GM21825 (cell line): Measurements from ENCODE around the gene TRIM34.
"Not testable (repeated sequence)": the region's sequence is repeated elsewhere in the genome, so short reads cannot be mapped to it uniquely, and the experiment has no call there.

ENCODE experiments used
- ATAC-seq: cut with Tn5 transposase; IDR thresholded peaks from one replicate; pipeline ENCODE4 v1.9.1; 2021; ENCODE audit warnings: mild to moderate bottlenecking, moderate library complexity; ENCODE audit not compliant: unreplicated experiment

TRIM34 gene

DNA sequence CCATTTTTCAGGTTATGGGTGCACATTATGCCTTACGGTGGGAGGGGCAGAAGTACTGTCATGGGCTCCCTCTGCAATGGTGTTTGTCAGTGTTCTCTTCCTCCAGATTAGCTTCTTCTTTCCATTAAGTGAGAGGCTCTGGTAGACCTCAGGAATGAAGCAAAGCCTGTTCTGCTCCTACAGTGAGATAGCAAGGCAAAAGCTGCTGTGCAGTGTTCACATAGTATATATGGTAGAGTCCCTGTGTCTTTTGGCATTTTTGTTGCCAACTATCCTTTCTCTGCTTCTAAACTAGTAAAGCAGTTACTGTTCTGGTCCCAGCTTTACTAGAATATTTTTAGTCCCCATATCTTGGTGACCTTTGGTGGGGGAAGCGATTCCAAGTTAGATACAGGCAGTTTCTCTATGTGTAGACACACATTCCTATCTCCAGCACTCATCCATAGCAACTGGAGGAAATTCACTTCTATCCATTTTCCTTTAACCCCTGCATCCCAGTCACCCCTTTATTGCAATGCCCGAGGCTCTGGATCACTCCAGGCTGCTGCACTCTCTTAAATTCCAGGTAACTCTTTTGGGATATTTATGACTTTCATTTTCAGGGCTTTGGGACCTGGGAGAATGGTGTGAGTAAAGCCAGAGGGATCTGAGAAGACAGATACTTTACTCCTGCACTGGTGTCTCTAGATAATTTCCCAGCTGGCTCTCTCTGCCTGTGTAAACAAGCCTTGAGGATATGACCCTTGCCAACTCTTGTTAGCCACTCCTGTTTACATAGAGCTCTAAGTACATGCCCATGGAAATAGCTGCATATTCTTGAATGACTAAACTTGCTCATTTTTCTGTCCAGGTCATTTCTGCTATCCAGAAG, 3.9 kb upstream of the TRIM34 start:
- no peak for ATAC-seq

- no peak for ATAC-seq
Measured at GRCh38 chr11:5621580-5621979, 3.2 kb upstream of the TRIM34 start.

DNA sequence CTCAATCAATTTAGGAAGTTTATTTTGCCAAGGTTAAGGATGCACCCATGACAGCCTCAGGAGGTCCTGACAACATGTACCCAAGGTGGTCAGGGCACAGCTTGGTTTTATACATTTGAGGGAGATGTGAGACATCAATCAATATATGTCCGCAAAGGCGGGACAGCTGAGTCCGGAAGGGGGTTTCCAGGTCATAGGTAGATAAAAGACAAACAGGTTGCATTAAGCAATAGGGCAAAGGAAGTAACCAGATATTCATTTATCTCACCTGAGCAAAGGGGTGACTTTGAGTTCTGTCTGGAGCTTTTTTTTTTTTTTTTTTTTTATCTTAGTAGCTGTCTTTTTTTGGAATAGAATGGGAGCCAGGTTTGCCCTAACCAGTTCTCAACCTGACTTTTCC, 2.0 kb upstream of the TRIM34 start:
- no peak for ATAC-seq

GRCh38 chr11:5625281-5625680, 480 bp downstream of the TRIM34 start:
- no peak for ATAC-seq

GRCh38 chr11:5626196-5626595, 1.4 kb downstream of the TRIM34 start:
- no peak for ATAC-seq

DNA sequence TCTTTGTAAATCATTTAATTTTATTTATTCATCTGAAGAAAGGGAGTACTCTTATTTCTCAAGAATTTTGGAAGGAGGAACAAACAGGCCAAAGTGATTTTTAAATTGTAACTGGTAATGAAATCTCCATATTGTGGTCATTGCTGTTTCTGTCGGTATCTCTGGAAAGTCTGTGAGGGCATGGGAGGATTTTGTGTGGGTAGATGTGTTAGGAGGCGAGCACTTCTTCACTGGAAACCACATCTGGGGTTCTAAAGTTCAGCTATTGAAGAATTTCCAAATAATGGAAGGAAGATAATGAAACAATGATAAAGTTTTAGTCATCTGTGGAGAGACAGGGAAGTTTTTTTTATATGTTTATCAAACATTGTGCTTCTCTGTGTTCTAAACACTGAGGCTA, 6.6 kb downstream of the TRIM34 start:
- ATAC-seq = no peak

DNA sequence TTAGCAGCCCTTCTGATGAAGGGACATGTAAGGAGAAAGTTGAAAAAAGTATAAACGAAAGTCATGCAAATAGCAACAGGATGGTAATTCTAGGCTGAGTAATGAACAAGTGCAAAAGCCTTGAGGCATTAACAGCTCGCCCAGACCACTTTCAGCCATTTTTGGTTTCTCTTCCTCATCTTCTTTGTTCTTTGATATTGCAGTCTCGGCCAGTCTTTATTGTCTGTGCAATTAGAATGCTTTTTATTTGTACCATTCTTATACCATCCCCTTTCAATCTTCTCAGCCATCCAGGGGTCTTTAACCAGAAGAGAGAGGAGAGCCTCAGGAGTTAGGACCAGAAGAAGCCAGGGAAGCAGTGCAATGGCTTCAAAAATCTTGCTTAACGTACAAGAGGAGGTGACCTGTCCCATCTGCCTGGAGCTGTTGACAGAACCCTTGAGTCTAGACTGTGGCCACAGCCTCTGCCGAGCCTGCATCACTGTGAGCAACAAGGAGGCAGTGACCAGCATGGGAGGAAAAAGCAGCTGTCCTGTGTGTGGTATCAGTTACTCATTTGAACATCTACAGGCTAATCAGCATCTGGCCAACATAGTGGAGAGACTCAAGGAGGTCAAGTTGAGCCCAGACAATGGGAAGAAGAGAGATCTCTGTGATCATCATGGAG, 7.3 kb downstream of the TRIM34 start:
- ATAC-seq = peak; percentile 93

DNA sequence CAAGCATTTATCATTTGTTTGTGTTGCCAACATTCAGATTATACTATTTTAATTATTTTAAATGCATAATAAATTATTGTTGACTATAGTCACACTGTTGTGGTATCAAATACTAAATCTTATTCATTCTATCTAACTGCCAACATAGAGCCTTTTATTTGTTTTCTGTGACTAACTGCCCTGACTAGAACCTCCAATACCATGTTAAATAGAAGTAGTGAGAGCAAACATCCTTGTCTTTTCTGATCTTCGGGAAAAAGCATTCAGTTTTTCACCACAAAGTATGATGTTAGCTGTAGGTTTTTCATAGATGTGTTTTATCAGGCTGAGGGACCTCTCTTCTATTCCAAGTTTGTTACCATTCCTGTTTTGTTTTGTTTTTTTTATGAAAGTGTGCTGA, 15.2 kb downstream of the TRIM34 start:
- no peak for ATAC-seq

DNA sequence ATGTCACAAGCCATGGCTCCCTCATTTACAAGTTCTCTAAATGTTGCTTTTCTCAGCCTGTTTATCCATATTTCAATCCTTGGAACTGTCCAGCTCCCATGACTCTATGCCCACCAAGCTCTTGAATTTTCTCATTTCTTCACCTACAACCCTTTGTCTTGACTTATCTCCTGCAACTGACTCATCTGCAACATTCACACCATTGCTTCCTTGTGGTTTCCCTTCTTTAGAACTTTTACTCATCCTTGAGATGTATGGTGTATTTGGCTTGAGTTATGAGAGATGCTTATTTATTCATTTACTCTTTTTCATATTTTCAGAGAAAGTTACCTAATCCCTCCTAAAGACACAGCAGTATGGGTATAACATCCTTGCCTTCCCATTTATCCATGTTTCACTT, 18.8 kb downstream of the TRIM34 start:
- no peak for ATAC-seq

DNA sequence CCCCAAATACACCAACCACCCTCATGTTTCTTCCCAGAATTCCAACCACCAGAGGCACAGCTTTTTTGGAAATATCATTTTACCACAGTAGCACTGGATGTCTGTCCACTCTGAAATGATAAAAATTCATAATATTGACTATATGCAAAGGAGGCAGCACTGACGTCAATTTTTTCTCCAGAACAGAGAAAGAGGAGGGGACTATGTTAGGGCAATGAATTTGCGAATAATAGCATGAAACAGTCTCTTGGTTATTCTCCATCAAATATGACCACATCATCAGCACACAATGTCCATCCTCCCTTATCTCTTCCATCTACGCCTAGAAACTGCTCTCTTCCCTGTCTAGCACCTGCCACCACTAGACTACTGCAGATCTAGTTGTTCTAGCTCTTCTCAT, 21.3 kb downstream of the TRIM34 start:
- no peak for ATAC-seq

DNA sequence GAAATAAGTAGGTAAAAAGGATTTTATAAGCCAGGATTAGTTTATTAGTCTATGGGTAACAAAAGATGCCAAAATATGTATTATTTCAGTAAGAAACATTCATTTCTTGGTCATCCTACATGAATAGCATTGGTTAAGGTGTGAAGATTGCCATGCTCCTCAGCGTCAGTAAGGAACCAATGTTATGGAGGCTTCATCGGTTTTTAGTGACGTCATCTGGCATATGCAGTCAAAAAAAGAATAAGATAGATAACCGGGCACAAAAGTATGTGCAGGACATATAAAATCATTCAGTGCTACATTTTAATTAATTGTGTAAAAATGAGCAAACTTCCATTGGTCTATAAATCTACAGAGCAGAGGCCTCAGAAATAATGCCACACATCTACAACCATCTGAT, 30.7 kb downstream of the TRIM34 start:
- ATAC-seq = no peak

DNA sequence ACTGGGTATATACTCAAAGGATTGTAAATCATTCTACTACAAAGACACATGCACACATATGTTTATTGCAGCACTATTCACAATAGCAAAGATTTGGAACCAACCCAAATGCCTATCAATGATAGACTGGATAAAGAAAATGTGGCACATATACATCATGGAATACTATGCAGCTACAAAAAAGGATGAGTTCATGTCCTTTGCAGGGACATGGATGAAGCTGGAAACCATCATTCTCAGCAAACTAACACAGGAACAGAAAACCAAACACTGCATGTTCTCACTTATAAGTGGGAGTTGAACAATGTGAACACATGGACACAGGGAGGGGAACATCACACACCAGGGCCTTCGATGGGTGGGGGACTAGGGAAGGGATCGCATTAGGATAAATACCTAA, 32.2 kb downstream of the TRIM34 start:
- ATAC-seq = not testable (repeated sequence)

DNA sequence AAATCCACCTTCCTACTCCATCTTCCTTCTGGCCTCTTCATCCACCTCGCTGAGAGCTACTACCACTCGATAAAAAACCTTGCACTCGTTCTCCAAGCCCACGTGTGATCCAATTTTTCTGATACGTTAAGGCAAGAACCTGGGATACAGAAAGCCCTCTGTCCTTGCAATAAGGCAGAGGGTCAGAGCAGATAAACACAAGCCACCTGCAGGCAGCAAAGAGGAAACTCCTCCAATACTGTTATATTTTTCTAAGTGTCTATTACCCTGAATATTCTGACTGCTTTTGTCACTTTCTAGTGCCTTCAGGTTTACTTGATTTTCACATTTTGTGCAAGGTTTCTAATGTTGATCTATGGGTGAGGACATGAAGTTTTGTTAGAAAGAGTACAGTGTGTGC, 33.5 kb downstream of the TRIM34 start:
- ATAC-seq = no peak

DNA sequence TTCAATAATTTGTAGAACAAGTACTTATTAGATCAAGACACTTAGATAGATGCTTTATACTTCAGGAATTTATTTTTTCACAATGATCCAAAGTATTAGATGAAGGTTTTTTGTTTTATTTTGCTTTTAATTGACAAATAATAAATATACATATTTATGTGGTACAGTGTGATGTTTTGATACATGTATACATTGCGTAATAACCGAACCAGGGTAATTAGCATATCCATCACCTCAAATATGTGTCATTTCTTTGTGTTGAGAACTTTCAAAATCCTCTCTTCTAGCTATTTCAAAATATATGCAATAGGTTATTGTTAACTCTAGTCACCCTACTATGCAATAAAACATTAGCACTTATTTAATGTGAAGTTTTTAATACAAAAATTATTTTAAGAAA, 38.7 kb downstream of the TRIM34 start:
- ATAC-seq = no peak

GRCh38 chr11:5665051-5665570, 40.3 kb downstream of the TRIM34 start:
- no peak for ATAC-seq

GRCh38 chr11:5665746-5666401, 41.1 kb downstream of the TRIM34 start:
- ATAC-seq = no peak

- no peak for ATAC-seq
Measured at GRCh38 chr11:5666402-5666793, 41.6 kb downstream of the TRIM34 start.

- ATAC-seq = no peak
Measured at GRCh38 chr11:5671831-5672230, 47.0 kb downstream of the TRIM34 start.

DNA sequence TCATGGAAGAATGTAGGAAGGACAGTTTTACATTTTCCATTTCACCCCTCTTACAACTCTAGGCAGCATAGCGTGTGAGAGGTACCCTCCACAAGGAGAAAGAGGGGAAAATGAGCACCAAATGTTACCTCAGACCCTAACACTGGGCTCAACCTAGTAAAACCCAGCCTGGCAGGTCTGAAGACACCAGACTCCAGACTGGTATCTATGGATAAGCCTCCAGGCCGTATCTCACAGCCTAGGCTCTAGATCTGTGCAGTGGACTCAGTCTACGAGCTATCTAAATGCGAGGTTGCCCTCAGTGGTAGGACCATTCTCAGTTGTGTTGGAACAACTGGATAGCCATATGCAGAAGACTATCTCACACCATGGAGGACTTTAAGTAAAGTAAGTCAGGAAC, 49.6 kb downstream of the TRIM34 start:
- no peak for ATAC-seq

DNA sequence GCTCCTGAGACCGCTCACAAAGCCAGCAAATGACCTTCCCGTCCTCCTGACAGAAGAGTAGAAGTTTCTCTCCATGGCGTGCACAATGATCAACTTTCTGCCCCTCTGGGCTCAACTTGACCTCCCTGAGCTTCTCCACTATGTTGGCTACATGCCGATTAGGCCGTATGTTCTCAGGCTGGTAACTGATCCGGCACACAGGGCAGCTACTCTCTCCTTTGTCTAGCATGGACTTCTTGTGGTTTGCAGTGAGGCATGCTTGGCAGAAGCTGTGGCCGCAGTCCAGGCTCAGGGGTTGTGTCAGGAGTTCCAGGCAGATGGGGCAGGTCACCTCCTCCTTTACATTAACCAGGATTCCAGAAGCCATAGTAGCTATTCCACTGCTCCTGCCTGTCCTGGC, 55.0 kb downstream of the TRIM34 start:
- ATAC-seq = no peak

- ATAC-seq = not testable (repeated sequence)
Measured at GRCh38 chr11:5682890-5683441, 58.2 kb downstream of the TRIM34 start.
